AG04450 (cell line): ENCODE measurements around the gene SLC22A23. TPM values are rescaled to one million over a fixed set of nuclear protein-coding genes. Genes with fewer than 3 reads are reported as not detected.

Source experiments
- CTCF ChIA-PET: fragments of 300-600, 350-600 bp; formaldehyde crosslinking; extraction: SDS; loops from one replicate; lab custom pipeline; 2022; ENCODE audit warnings: antibody characterized with exemption, inconsistent platforms; lab: Charles Lee
- POLR2A ChIA-PET: fragments of 350-600 bp; formaldehyde crosslinking; extraction: SDS; loops from one replicate; lab custom pipeline; 2021; ENCODE audit warnings: antibody characterized with exemption, inconsistent platforms; lab: Yijun Ruan, JAX
- DNase-seq: peaks from one replicate; pipeline ENCODE4 v3.0.0-alpha.2; 2011; ENCODE audit warnings: low read depth, low spot score
- H3K27ac ChIP-seq: one replicate; pipeline ENCODE4 v1.5.1; 2012; ENCODE audit warnings: low read depth, low read length, control low read depth
- H3K27me3 ChIP-seq: one replicate; pipeline ENCODE4 v1.6.0; 2012; ENCODE audit warnings: low read length; ENCODE audit not compliant: control insufficient read depth, insufficient read depth
- H3K4me3 ChIP-seq: 2 replicates; pipeline ENCODE4 v1.5.1; 2011; ENCODE audit warnings: mild to moderate bottlenecking, low read depth, low read length, control low read depth
- H3K9me3 ChIP-seq: 2 replicates; pipeline ENCODE4 v1.5.1; 2012; ENCODE audit warnings: low read length; ENCODE audit not compliant: control insufficient read depth, insufficient read depth
- CTCF ChIP-seq: IDR thresholded peaks from 2 replicates; pipeline ENCODE4 v1.5.1; 2011; ENCODE audit warnings: low read depth, low read length, control low read depth, inconsistent platforms
- polyA plus RNA-seq: library from polyadenylated mRNA; depleted of rRNA; stranded (reverse); fragments of >200 nt; gene quantifications from 2 replicates; pipeline ENCODE4 v1.2.3, GENCODE V29; 2011

SLC22A23 gene
- polyA plus RNA-seq, 1 experiment: not detected

- H3K4me3 ChIP-seq: no peak overlapping the region
- no peak overlapping the region for H3K27ac ChIP-seq
- CTCF ChIA-PET: no interaction called here
- H3K9me3 ChIP-seq: no peaks in the 10 kb centered on the region
- DNase-seq: no peak
- H3K27me3 ChIP-seq: peaks cover 39% of the 10 kb centered on the region
- POLR2A ChIA-PET: no interaction called here
- TF ChIP-seq CTCF: no peak
These were observed 35.7 kb downstream of the SLC22A23 start for GRCh38 chr6:3421143-3421542.

GRCh38 chr6:3419624-3420272, 37.1 kb downstream of the SLC22A23 start:
- H3K27ac ChIP-seq: no peak overlapping the region
- no peaks in the 10 kb centered on the region for H3K9me3 ChIP-seq
- ChIA-PET CTCF (interaction anchor here (1.3 kb wide), 1 partner anchor 9 kb away, joined by 7 read pairs; no protein-coding TSS in a partner anchor), POLR2A (no interaction called here)
- peaks cover 36% of the 10 kb centered on the region for H3K27me3 ChIP-seq
- no peak for DNase-seq
- no peak overlapping the region for H3K4me3 ChIP-seq
- TF ChIP-seq CTCF: no peak

GRCh38 chr6:3418496-3419060, 38.3 kb downstream of the SLC22A23 start:
- no peak overlapping the region for H3K27ac ChIP-seq
- H3K4me3 ChIP-seq: no peak overlapping the region
- DNase-seq: no peak
- CTCF ChIA-PET: no interaction called here
- H3K9me3 ChIP-seq: no peaks in the 10 kb centered on the region
- TF ChIP-seq CTCF: no peak
- POLR2A ChIA-PET: no interaction called here
- peaks cover 36% of the 10 kb centered on the region for H3K27me3 ChIP-seq

GRCh38 chr6:3417473-3417872, 39.4 kb downstream of the SLC22A23 start:
- Histone ChIP-seq H3K9me3 (no peaks in the 10 kb centered on the region), H3K27me3 (peaks cover 34% of the 10 kb centered on the region), H3K4me3 (no peak overlapping the region), H3K27ac (no peak overlapping the region)
- DNase-seq: no peak
- TF ChIP-seq CTCF: no peak
- ChIA-PET POLR2A (no interaction called here), CTCF (no interaction called here)

- POLR2A ChIA-PET: no interaction called here
- no peak for TF ChIP-seq CTCF
- DNase-seq: no peak
- Histone ChIP-seq H3K27me3 (peaks cover 34% of the 10 kb centered on the region), H3K4me3 (no peak overlapping the region), H3K9me3 (no peaks in the 10 kb centered on the region), H3K27ac (no peak overlapping the region)
- CTCF ChIA-PET: no interaction called here
These were observed 41.4 kb downstream of the SLC22A23 start for GRCh38 chr6:3415490-3415889.
